Heart left ventricle (tissue), 16 donors: ENCODE data around the gene PHF2. TPM values are rescaled to one million over a fixed set of nuclear protein-coding genes. Genes with fewer than 3 reads are reported as not detected.
A peak's percentile ranks its signal among the peaks of the same experiment; 100 is the strongest.

ENCODE experiments used
- ATAC-seq, 4 donors: fragments of 200-7000 bp; cut with Tn5 transposase; one replicate each; pipeline ENCODE4 v1.9.1; 2020 to 2022; ENCODE audit warnings: moderate library complexity in 4 of 4, mild to moderate bottlenecking in 3 of 4, moderate number of reproducible peaks in 1 of 4
- DNase-seq, 5 donors: peaks; one replicate each; pipeline ENCODE4 v3.0.0-alpha.2; 2020
- H3K27ac ChIP-seq, 12 donors: fragments of 200-600 bp; sonication (generic) in 4 of 12; one replicate each; pipeline versions ENCODE4 v1.5.0 to v1.8.0; 2016 to 2022; ENCODE audit warnings: mild to moderate bottlenecking in 2 of 12
- H3K27me3 ChIP-seq, 9 donors: fragments of 200-600 bp; sonication (generic) in 2 of 9; one replicate each; pipeline versions ENCODE4 v1.5.1 to v1.8.0; 2016 to 2022; ENCODE audit warnings: mild to moderate bottlenecking in 3 of 9
- H3K36me3 ChIP-seq, 9 donors: fragments of 200-600 bp; sonication (generic) in 2 of 9; one replicate each; pipeline versions ENCODE4 v1.5.0 to v1.8.0; 2018 to 2022; ENCODE audit warnings: mild to moderate bottlenecking in 2 of 9
- H3K4me1 ChIP-seq, 12 donors: fragments of 200-600 bp; sonication (generic) in 4 of 12; one replicate each; pipeline versions ENCODE4 v1.5.0 to v1.8.0; 2016 to 2022; ENCODE audit warnings: mild to moderate bottlenecking in 3 of 12
- H3K4me3 ChIP-seq, 12 donors: fragments of 200-600 bp; sonication (generic) in 4 of 12; one replicate each; pipeline versions ENCODE4 v1.5.0 to v1.8.0; 2017 to 2022; ENCODE audit warnings: mild to moderate bottlenecking in 9 of 12, moderate library complexity in 4 of 12
- H3K9me3 ChIP-seq, 12 donors: fragments of 200-600 bp; sonication (generic) in 4 of 12; one replicate each; pipeline versions ENCODE4 v1.5.0 to v1.8.0; 2016 to 2022; ENCODE audit warnings: mild to moderate bottlenecking in 1 of 12
- POLR2A ChIP-seq, 2 donors: fragments of 450-650 bp; IDR thresholded peaks; one replicate each; pipeline ENCODE4 v1.6.1; 2017; ENCODE audit warnings: antibody characterized with exemption in 2 of 2, mild to moderate bottlenecking in 2 of 2, moderate library complexity in 2 of 2
- WGBS, 4 donors: extraction: QIAGEN DNeasy Blood & Tissue Kit in 2 of 4; methylation state at CpG; one replicate each; pipeline versions ENCODE4 v1.1.5 to v1.1.7; 2013 to 2018; 5-methylcytosine and 5-hydroxymethylcytosine counted together
- intact Hi-C, 10 donors: fragments of 100-400 bp; cut with DNase I; formaldehyde crosslinking; loops; one replicate each; pipeline versions ENCODE4 v1.11.1 to v1.14.2; 2022
- polyA plus RNA-seq, 2 donors: library from polyadenylated mRNA; stranded (reverse); fragments of 200-250 nt; gene quantifications; one replicate each; pipeline ENCODE4 v1.2.3, GENCODE V29; 2013
- total RNA-seq, 9 donors: library from RNA; depleted of rRNA in 2 of 9; stranded (reverse); fragments of >200 nt in 2 of 9; fragmentation: NEBNext Ultra II Directional in 3 of 9; extraction: Animal tissue kit (Norgen Biotek cat#: 25700) in 3 of 9; gene quantifications; one replicate each; pipeline versions ENCODE4 v1.1.0 to v1.2.4, GENCODE V29; 2016 to 2023
- TF ChIP-seq, protein P1 (sequence below), 12 donors: fragments of 200-600 bp; sonication (generic) in 4 of 12; IDR thresholded peaks; one replicate each; pipeline versions ENCODE4 v1.5.0 to v1.8.0; 2018 to 2022; ENCODE audit warnings: antibody characterized with exemption in 12 of 12, mild to moderate bottlenecking in 5 of 12
- donor health status: ischemic (EF 13 %, LVEDD 7.1; RV severe dilation, severe dysfunction).
- donor health status: healthy with polysubstance abuse.
- donor health status: DM: no; HTN: yes; CAD: no.
- donor health status: DM: no; HTN: no; CAD: no.
- donor health status: ischemic (EF 25% LVEDD 6.9; RV normal size, moderate dysfunction).
- donor health status: ischemic (EF 25% LVEDD 5.7; RV mildly dilated, moderate dysfunction).
- donor health status: healthy.
- donor health status: DM: yes; HTN: yes; CAD: no.
- donor health status: ischemic (EF 35%, LVEDD 5.7; RV mildly dilated, moderate dysfunction).
- donor health status: nonischemic (EF 11% LVEDD 7.7; RV severe dilation, severe dysfunction).
- donor health status: DM: yes; HTN: yes; CAD: no.
- donor health status: PGD.
- donor health status: ischemic (EF 29% LVEDD 5.4; RV normal size, mild dysfunction).
- donor health status: nonischemic (EF 23%, LVEDD 6.1; RV moderate dilation, normal function).

The PHF2 gene
- total and polyA plus RNA-seq, 11 donors, result 18.8 to 37.2 (median 22.1) TPM

DNA sequence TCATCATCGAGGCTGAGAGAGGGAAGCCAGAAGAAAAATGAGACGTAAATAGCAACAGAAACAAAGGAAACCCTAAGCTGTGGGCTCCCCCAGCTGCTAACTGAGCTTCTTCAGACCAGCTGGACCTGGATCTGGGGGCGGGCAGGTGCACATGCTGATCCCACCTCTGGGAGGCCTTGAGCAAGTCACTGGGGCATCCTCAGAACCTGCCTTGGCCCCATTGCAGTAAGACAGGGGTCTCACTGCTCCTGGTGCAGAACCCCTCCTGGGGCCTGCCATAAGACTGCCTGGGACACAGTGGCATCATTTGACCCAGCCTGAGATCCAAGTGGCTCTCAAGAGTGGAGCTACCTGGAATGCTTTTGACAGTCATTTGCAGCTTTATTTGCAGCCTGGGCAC, 77.4 kb downstream of the PHF2 start:
- intact Hi-C loops, result no loop called here
- no peaks in the 10 kb centered on the region for H3K4me1 ChIP-seq
- no peak overlapping the region for H3K27ac ChIP-seq
- no peaks in the 10 kb centered on the region for H3K9me3 ChIP-seq
- ATAC-seq (no peak), DNase-seq (peak in 2 of 5 donors; percentile 16 to 31)
- TF ChIP-seq, protein P1, sequence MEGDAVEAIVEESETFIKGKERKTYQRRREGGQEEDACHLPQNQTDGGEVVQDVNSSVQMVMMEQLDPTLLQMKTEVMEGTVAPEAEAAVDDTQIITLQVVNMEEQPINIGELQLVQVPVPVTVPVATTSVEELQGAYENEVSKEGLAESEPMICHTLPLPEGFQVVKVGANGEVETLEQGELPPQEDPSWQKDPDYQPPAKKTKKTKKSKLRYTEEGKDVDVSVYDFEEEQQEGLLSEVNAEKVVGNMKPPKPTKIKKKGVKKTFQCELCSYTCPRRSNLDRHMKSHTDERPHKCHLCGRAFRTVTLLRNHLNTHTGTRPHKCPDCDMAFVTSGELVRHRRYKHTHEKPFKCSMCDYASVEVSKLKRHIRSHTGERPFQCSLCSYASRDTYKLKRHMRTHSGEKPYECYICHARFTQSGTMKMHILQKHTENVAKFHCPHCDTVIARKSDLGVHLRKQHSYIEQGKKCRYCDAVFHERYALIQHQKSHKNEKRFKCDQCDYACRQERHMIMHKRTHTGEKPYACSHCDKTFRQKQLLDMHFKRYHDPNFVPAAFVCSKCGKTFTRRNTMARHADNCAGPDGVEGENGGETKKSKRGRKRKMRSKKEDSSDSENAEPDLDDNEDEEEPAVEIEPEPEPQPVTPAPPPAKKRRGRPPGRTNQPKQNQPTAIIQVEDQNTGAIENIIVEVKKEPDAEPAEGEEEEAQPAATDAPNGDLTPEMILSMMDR (IDR thresholded peaks at IDR 0.05), result no peak
- TF ChIP-seq POLR2A (IDR thresholded peaks at IDR 0.05), result no peak
- H3K27me3 ChIP-seq, result no peaks in the 10 kb centered on the region
- 87 to 94% (median 89%) methylated on average over 3 of the region's 3 CpGs for WGBS, 4 donors
- no peak overlapping the region for H3K4me3 ChIP-seq
- H3K36me3 ChIP-seq, result peaks cover 4 to 91% (median 80%) of the 10 kb centered on the region in 9 donors

DNA sequence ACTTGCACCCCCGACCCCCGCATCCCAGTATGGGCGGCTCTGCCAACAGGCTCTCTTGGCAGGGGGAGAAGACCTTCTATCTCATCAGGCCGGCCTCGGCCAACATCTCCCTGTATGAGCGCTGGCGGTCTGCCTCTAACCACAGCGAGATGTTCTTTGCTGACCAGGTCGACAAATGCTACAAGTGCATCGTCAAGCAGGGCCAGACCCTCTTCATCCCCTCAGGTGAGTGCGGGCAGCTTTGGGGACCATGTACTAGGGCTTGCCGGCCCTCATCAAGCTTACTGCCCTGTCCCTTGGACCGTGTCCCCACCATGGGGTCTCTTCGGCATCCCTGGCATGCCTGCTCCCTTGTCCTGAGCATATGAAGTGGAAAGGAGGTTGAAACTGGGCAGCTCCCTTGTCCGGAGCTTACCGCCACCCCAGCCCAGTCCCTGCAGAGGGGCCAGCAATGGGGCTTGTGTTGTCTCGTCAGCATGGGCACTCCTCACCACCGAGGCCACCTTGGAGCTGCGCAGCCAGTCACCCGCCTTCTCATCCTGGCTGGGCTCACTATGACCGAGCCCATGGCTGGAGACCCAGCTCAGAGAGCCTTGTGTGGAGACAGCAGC, 78.1 kb downstream of the PHF2 start:
- peaks cover 4 to 91% (median 82%) of the 10 kb centered on the region in 9 donors for H3K36me3 ChIP-seq
- intact Hi-C loops, result no loop called here
- TF ChIP-seq, protein P1 (IDR thresholded peaks at IDR 0.05), result no peak
- TF ChIP-seq POLR2A (IDR thresholded peaks at IDR 0.05), result no peak
- no peaks in the 10 kb centered on the region for H3K4me1 ChIP-seq
- no peaks in the 10 kb centered on the region for H3K27me3 ChIP-seq
- DNase-seq (peak in 2 of 5 donors; percentile 21 to 36), ATAC-seq (no peak)
- H3K9me3 ChIP-seq, result no peaks in the 10 kb centered on the region
- H3K4me3 ChIP-seq, result no peak overlapping the region
- 88 to 97% (median 96%) methylated on average over 14 to 21 of the region's 21 CpGs for WGBS, 4 donors
- no peak overlapping the region for H3K27ac ChIP-seq

DNA sequence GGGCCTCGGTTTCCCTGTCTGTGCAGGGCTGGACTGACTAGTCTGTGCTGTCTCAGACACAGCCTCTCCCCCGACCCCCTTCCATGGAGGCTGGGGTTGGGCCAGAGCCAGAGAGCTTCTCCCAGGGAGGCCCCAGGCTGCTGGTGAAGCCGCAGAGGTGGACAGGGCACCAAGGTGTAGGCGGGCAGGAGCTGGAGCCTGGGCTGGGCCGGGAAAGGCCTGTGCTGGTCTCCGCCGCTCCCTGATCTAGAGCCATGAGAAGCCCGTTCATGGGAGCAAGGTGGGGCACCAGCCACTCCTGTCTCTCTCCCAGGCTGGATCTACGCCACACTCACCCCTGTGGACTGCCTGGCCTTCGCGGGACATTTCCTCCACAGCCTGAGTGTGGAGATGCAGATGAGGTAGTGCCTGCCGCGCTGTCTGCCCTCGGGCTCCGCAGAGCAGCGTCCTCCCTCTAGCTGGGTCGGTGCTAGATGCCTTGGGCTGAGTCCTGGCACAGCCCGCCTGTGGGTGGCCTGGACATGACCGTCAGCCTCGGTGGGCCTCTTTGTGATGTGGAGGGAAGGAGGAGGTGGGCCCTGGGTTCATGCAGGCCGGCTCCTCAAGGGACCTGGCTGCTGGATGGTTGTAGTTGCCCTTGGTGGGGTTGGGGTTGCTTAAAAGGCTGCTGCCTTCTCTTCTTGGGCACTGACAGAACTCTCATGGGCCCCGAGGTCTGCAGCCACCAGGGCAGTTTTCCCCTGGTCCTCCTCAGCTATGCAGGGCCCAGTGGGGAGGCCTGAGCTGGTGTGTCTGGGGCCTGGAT, 79.4 kb downstream of the PHF2 start:
- no peaks in the 10 kb centered on the region for H3K4me1 ChIP-seq
- H3K4me3 ChIP-seq, result no peak overlapping the region
- TF ChIP-seq, protein P1 (IDR thresholded peaks at IDR 0.05), result no peak
- TF ChIP-seq POLR2A (IDR thresholded peaks at IDR 0.05), result no peak
- H3K36me3 ChIP-seq, result peaks cover 0 to 91% (median 80%) of the 10 kb centered on the region in 9 donors
- 95 to 97% (median 96%) methylated on average over 17 to 22 of the region's 22 CpGs for WGBS, 4 donors
- H3K9me3 ChIP-seq, result no peaks in the 10 kb centered on the region
- intact Hi-C loops, result no loop called here
- H3K27me3 ChIP-seq, result no peaks in the 10 kb centered on the region
- H3K27ac ChIP-seq, result no peak overlapping the region
- no peak for ATAC-seq
- DNase-seq, result peak in 3 of 5 donors; percentile 11 to 54 (median 20)
